Measurements from ENCODE around the gene MRPS10.
"Not testable (repeated sequence)": the region's sequence is repeated elsewhere in the genome, so short reads cannot be mapped to it uniquely, and the experiment has no call there.

MRPS10 gene

DNA sequence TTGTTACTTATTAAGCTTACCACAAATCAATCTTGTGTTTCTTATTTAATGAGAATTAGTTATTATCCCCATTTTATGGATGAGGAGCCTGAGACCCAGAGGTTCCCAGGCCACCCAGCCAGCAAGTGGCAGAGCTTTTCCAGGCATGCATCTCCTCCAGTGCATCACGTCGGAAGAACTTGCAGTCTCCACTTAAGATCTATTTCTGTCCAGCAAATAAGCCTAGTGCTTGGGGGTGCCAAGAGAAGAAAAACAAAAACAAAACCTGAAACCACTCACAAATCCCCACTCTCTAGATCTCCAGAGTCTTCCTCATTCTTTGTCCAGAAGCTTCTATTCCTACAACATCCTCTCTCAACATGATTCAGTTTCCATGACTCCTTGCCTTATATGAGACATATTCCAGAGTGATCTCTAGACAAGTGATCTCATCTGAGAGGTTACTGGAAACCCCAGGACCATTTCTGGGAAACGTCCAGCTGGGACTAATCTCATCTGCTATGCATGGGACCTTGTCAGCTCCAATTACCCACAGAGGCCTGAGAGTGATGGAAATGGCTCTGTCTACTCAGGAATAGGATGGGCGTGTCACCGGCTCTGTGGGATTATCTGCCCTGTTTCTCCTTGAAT, 27.0 kb downstream of the MRPS10 start:
- in situ Hi-C loops (cut with HindIII; ENCODE audit: low pct_ligation_motif_present, low pct_unique_long_range_greater_than_20kb, low sequenced_read_pairs) = no loop called here
- DNase-seq = no peak

- no peak for DNase-seq
- in situ Hi-C loops (cut with HindIII; ENCODE audit: low pct_ligation_motif_present, low pct_unique_long_range_greater_than_20kb, low sequenced_read_pairs) = no loop called here
Measured at GRCh38 chr6:42188406-42188805, 29.3 kb downstream of the MRPS10 start.

- in situ Hi-C loops (cut with HindIII; ENCODE audit: low pct_ligation_motif_present, low pct_unique_long_range_greater_than_20kb, low sequenced_read_pairs) = no loop called here
- no peak for DNase-seq
Measured at GRCh38 chr6:42185597-42185996, 32.1 kb downstream of the MRPS10 start.

DNA sequence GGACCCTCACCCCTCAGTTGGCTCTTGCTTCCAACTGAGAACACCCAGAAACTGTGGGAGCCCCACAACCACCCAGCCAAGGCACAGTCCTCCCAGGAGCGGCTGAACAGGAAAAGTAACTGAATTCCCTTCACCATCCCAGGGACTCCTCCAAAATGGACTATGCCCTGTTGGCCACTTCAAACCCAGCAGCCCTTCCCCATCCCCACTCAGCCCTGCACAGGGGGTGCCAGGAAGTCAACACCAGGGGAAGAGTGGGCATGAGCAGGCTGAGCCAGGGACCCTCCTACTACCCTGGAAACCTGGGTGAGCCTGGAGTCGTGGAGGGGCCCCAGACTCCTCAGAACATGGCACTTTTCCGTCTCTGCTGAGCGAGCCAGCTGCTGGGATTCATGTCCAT, 33.2 kb downstream of the MRPS10 start:
- in situ Hi-C loops (cut with HindIII; ENCODE audit: low pct_ligation_motif_present, low pct_unique_long_range_greater_than_20kb, low sequenced_read_pairs) = no loop called here
- no peak for DNase-seq

DNA sequence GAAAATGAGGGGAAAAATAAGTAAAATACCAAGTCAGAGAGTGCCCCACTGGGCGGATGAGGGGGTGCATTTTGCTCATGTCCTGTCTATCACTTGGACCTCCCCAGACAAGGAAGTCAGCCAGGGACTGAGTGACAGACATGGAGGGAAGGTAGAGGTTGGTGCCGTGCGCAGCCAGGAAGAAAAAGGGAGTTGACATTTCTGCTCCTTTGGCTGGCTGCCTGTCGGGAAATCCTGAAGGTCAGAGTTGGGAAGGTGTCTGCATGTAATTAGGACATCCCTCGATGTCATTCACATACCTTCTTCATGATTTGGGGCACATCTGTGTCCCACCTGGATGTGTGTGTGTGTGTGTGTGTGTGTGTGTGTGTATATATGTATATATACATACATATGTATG, 35.6 kb downstream of the MRPS10 start:
- in situ Hi-C loops (cut with HindIII; ENCODE audit: low pct_ligation_motif_present, low pct_unique_long_range_greater_than_20kb, low sequenced_read_pairs) = no loop called here

DNA sequence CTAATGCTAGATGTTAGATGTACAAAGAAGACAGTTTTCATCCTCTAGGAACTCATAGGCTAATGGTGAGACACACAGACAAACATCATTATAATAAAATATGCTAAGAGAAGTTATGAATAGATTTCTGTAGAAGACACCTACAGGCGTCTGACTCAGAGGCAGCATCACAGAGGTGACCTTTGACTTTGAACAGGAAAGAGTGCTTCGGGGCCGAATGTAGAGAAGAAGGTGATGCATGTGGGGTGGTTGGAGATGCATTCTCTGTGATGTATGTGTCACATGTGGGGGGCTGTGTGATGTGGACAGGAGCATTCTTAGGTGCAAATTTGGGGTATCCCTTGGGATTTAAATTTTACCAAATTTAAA, 37.7 kb downstream of the MRPS10 start:
- DNase-seq = no peak
- in situ Hi-C loops (cut with HindIII; ENCODE audit: low pct_ligation_motif_present, low pct_unique_long_range_greater_than_20kb, low sequenced_read_pairs) = no loop called here

More for the DNA sequence above, 35.6 kb downstream of the MRPS10 start:
- DNase-seq = no peak

- no peak for DNase-seq
- in situ Hi-C loops (cut with HindIII; ENCODE audit: low pct_ligation_motif_present, low pct_unique_long_range_greater_than_20kb, low sequenced_read_pairs) = no loop called here
Measured at GRCh38 chr6:42179261-42179944, 38.3 kb downstream of the MRPS10 start.

- no peak for DNase-seq
- in situ Hi-C loops (cut with HindIII; ENCODE audit: low pct_ligation_motif_present, low pct_unique_long_range_greater_than_20kb, low sequenced_read_pairs) = no loop called here
Measured at GRCh38 chr6:42177514-42178364, 39.9 kb downstream of the MRPS10 start.

DNA sequence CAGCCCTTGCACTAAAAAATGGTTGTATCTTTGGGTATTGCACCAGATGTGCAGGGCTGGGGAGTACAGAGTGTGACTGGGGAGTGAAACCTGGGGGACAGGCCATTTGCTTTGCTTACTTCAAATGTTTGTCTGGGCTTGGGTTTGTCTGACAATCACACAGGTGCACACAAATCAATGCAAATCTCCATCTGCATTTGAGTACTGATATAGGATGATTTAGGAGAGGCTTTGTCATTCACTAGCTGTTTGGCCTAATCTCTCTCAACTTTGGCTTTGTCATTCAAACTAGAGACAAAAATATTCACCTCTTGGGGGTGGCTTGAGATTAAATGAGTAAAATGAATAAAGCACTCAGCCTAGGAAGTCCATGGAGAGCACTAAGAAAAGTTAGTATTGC, 40.7 kb downstream of the MRPS10 start:
- in situ Hi-C loops (cut with HindIII; ENCODE audit: low pct_ligation_motif_present, low pct_unique_long_range_greater_than_20kb, low sequenced_read_pairs) = no loop called here
- DNase-seq = no peak

DNA sequence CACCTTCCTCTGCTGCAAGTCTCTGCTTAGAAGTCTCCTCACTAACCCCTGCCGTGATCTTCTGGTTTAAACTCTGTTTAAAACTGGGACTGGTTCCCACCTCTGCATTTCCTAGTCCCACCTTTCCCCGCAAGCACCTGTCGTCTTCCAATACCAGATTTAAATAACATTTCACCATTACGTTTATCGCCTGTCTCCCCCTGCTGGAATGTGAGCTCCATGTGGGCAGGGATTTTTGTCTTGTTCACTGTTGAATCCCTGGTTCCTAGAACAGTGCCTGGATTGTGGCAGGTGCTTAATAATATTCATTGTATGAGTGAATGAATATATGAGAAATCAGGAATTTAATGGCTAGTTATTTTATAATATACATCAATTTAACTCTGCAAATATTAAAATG, 41.8 kb downstream of the MRPS10 start:
- in situ Hi-C loops (cut with HindIII; ENCODE audit: low pct_ligation_motif_present, low pct_unique_long_range_greater_than_20kb, low sequenced_read_pairs) = no loop called here
- DNase-seq = no peak

- in situ Hi-C loops (cut with HindIII; ENCODE audit: low pct_ligation_motif_present, low pct_unique_long_range_greater_than_20kb, low sequenced_read_pairs) = no loop called here
- DNase-seq = no peak
Measured at GRCh38 chr6:42173101-42173500, 44.6 kb downstream of the MRPS10 start, which contains the start of gene GUCA1A. Gene GUCA1A, plus strand, starts transcription at chr6:42173364. Its CDS starts 250 bp downstream, at chr6:42173614.

DNA sequence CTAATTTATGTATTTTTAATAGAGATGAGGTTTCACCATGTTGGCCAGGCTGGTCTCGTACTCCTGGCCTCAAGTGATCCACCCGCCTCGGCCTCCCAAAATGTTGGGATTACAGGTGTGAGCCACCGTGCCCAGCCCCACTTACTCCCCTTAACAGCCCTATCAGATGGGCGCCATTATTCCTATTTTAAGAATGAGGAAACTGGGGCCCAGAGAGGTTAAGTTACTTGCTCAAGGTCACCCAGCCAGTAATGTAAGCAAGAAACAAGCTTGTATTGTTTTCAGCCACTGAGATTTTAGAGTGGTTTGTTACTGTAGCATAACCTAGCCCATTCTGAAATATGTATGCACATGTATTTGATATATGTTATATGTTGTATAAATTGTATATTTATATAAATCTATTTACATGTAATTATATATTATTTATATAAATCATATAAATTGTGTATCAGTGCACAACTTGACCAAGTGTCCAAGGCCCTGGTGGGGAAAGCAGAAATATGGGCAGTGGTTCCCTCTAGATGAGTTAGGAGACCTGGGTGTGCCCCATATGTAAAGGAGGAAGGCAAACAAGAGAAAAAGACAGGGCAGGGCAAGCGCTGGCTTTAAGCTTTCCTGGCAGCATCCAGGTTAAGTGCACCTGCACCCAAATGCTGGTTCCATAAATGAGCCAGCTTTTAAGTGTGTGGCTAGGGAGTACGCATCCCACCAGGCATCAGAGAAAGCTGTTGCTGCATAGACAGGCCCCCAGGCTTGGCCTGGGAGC, 45.7 kb downstream of the MRPS10 start:
- in situ Hi-C loops (cut with HindIII; ENCODE audit: low pct_ligation_motif_present, low pct_unique_long_range_greater_than_20kb, low sequenced_read_pairs) = no loop called here
- no peak for DNase-seq

GRCh38 chr6:42169780-42170179, 47.9 kb downstream of the MRPS10 start:
- in situ Hi-C loops (cut with HindIII; ENCODE audit: low pct_ligation_motif_present, low pct_unique_long_range_greater_than_20kb, low sequenced_read_pairs); DNase-seq: not testable (repeated sequence)

- in situ Hi-C loops (cut with HindIII; ENCODE audit: low pct_ligation_motif_present, low pct_unique_long_range_greater_than_20kb, low sequenced_read_pairs) = no loop called here
- no peak for DNase-seq
Measured at GRCh38 chr6:42168650-42169049, 49.0 kb downstream of the MRPS10 start.

DNA sequence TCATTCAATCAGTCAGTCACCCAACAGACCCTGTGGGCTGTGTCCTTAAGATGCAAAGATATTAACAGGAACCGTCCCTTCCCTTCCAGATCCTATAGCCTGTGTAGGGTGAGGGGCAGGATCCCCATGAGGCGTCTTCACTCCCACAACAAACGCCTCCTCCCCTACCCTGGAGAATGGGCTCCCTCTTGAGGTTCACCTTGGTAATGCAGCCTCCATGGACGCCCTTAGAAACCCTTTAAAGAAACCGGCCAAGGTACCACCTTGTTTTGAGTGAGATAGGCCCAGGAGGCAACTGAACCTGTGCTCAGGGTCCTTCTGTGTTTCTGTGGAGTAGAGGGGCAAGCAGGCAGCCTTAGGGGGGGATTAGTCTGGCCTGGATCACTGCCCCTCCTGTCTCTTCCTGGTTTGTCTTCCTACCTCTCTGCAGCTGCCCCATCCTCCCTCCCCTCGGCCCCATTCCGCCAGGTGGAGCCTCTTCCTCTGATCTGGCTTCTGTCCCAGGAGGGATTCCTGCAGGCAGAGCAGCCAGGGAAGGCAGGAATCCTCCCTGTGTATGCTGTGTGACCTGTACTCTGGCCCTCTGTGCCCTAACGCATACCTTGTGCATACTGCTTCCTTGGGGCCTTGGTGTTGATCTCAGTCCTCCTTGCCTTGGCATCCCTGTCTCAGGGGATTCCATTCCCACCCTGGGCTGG, 51.1 kb downstream of the MRPS10 start:
- in situ Hi-C loops (cut with HindIII; ENCODE audit: low pct_ligation_motif_present, low pct_unique_long_range_greater_than_20kb, low sequenced_read_pairs) = no loop called here
- peak; percentile 80 for DNase-seq

DNA sequence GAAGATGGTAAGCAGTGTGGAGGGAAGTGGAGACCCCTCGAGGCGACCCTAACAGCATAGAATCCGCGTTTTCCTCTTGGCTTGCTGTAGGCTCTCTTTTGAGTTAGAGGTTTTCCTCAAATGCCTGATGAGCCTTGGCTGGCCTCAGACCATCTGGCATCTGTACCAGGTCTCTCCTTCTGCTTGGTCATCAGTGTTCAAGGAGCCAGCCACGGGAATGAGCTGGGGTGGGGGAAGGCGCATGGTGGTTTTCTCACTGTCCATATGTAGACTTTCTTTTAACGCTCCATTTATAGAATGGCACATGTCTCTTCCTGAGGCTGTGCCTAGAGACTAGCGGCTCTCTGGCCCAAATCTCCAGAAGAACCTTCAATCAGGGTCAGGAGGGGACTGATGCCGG, 52.6 kb downstream of the MRPS10 start:
- in situ Hi-C loops (cut with HindIII; ENCODE audit: low pct_ligation_motif_present, low pct_unique_long_range_greater_than_20kb, low sequenced_read_pairs) = no loop called here
- DNase-seq = no peak

DNA sequence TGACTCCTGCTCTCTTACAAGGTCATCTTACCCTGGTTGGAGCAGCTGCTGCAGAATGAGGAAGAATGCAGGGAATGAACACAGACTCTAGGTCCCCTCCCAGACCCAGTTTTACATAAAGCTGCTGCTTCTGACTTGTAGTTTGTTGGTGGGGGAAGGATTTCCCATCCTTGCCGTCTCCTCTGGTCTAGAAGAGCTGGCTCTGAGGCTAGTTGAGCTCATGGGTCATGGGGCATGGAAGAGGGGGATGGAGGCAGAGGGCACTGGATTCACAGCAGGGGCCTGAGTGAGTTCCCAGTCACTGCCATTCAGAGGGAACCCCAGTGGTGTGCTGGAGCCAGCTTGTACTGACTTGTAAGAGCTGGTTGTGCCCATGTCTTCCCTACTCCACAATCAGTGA, 53.7 kb downstream of the MRPS10 start:
- DNase-seq = no peak
- in situ Hi-C loops (cut with HindIII; ENCODE audit: low pct_ligation_motif_present, low pct_unique_long_range_greater_than_20kb, low sequenced_read_pairs) = no loop called here

- in situ Hi-C loops (cut with HindIII; ENCODE audit: low pct_ligation_motif_present, low pct_unique_long_range_greater_than_20kb, low sequenced_read_pairs) = no loop called here
- no peak for DNase-seq
Measured at GRCh38 chr6:42162812-42163211, 54.8 kb downstream of the MRPS10 start.
